VCaP (cell line): Measurements from ENCODE around the gene ARMH3.
A peak's percentile ranks its signal among the peaks of the same experiment; 100 is the strongest.

Experiments
- H3K27ac ChIP-seq: fragments of 450-650 bp; 2 replicates; pipeline ENCODE4 v1.5.1; 2017
- CTCF ChIP-seq: fragments of 450-650 bp; conservative IDR thresholded peaks from 2 replicates; pipeline ENCODE4 v1.5.1; 2017; ENCODE audit warnings: mild to moderate bottlenecking, moderate library complexity

ARMH3 gene

GRCh38 chr10:101881036-101881774, 174.8 kb downstream of the ARMH3 start:
- no peak overlapping the region for H3K27ac ChIP-seq
- no peak for TF ChIP-seq CTCF

- no peak for TF ChIP-seq CTCF
- H3K27ac ChIP-seq, result no peak overlapping the region
Measured at GRCh38 chr10:101880232-101880573, 175.8 kb downstream of the ARMH3 start.

GRCh38 chr10:101879456-101880231, 176.3 kb downstream of the ARMH3 start:
- no peak overlapping the region for H3K27ac ChIP-seq
- TF ChIP-seq CTCF, result no peak

- TF ChIP-seq CTCF, result no peak
- no peak overlapping the region for H3K27ac ChIP-seq
Measured at GRCh38 chr10:101878869-101879268, 177.1 kb downstream of the ARMH3 start.

- no peak overlapping the region for H3K27ac ChIP-seq
- no peak for TF ChIP-seq CTCF
Measured at GRCh38 chr10:101875068-101875688, 180.8 kb downstream of the ARMH3 start.

- no peak overlapping the region for H3K27ac ChIP-seq
- no peak for TF ChIP-seq CTCF
Measured at GRCh38 chr10:101874252-101874651, 181.7 kb downstream of the ARMH3 start.

GRCh38 chr10:101867931-101868330, 188.0 kb downstream of the ARMH3 start:
- TF ChIP-seq CTCF, result no peak
- H3K27ac ChIP-seq, result peak overlapping the region; percentile 33; the same call in 1 of the 2 replicates
